ENCODE data around the gene KCNAB2.

KCNAB2 gene

DNA sequence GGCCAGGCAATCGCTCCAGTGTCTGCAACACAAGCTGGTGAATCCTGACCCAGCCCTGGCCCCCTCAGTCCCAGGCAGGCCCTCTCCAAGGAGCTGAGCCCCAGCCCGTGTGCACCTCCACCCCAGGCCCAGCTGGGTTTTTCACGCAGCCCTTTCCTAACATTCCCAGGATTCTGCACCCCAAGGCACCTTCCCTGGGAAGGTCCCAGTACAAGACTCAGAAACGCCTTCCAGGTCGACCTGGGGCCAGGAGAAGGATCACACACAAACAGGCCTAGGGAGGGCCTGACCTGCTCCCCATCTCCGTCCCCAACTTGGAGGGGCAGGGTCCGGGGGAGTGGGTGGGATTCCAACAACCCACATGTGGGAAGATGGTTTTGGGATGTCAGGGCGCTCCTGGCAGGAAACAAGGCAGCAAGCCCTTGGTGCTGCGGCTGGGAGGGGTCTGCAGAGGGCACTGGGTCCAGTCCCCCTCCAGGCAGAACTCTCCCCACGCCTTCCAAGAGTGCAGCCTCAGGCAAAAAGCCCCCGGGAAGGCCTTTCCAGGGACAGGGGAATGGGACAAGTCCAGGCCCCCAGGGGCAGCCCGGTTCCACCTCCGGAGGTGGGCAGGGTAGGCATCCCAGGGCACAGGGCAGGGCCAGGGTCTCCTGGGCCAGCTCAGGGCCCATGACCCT, 58.3 kb downstream of the KCNAB2 start:
- DNase-seq (no peak), ATAC-seq (no peak)
- Mint-ChIP-seq H3K27ac (no peak overlapping the region), H3K9me3 (no peaks in the 10 kb centered on the region), H3K4me1 (no peaks in the 10 kb centered on the region), H3K27me3 (peaks cover 14% of the 10 kb centered on the region), H3K36me3 (ENCODE audit: low read depth) (no peaks in the 10 kb centered on the region), H3K4me3 (no peak overlapping the region)

DNA sequence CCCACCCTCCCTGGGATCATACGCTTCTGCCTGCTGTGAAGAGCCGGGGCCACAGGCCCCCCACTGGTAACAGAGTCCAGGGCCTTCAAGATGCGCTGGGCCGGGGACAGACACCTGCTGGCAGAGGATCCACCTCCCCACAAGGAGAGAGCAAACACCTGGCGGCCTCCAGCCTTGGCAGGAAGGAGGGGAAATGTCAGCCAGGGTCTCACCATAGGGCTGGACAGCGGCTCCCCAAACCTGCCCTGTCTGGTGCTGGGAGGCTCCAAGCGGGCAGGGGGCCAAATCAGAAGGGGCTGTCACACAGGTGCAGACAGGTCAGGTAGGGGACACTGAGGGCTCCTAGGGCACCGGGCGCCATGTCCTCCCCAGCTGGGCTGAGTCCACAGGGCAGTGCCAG, 58.9 kb downstream of the KCNAB2 start:
- H3K9me3 Mint-ChIP-seq = no peaks in the 10 kb centered on the region
- ATAC-seq (no peak), DNase-seq (no peak)
- no peaks in the 10 kb centered on the region for H3K4me1 Mint-ChIP-seq
- peaks cover 14% of the 10 kb centered on the region for H3K27me3 Mint-ChIP-seq
- no peak overlapping the region for H3K4me3 Mint-ChIP-seq
- no peaks in the 10 kb centered on the region for H3K36me3 Mint-ChIP-seq (ENCODE audit: low read depth)
- H3K27ac Mint-ChIP-seq = no peak overlapping the region

DNA sequence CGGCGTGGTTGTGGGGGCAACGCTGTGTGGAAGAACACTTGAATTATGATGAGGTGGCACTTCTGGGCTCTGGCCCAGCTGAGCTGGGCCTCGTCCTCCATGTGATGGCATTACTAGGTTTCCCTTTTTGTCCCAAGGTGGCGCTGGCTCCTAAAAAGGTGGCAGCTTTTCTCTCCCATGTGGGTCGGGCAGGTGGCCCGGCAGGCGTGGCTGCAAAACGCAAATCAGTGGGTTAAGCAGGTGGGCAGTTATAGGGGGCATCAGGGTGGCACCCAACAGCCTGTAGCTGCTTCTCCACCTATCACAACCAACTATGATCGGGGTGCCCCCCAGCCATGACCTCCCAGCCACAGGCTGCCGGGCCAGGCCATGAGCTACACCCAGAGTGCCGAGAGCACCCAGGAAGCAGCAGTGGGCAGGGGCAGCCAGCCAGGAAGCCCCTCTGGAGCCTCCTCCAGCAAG, 59.6 kb downstream of the KCNAB2 start:
- peaks cover 14% of the 10 kb centered on the region for H3K27me3 Mint-ChIP-seq
- no peak for DNase-seq
- ATAC-seq = no peak
- H3K27ac Mint-ChIP-seq = no peak overlapping the region
- H3K36me3 Mint-ChIP-seq (ENCODE audit: low read depth) = no peaks in the 10 kb centered on the region
- no peak overlapping the region for H3K4me3 Mint-ChIP-seq
- no peaks in the 10 kb centered on the region for H3K9me3 Mint-ChIP-seq
- no peaks in the 10 kb centered on the region for H3K4me1 Mint-ChIP-seq

DNA sequence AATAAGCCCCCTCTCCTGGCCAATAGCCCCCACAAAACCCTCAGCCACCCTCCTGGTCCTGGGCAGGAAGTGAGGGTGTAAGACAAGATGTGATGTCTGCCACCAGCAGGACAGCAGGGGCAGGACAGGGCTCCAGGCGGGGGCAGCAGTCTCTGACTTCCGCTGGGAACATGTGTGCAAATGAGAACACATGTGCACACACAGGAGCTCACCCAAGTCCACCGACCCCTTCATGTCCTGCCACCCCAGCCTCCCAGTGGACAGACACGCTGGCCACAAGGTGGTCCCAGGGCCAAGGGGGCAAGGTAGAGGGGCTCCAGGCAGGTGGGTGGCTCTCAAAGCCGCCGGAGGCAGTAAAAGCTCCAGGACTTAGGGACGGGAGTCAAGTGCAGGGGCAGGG, 60.1 kb downstream of the KCNAB2 start:
- H3K4me3 Mint-ChIP-seq = no peak overlapping the region
- H3K27me3 Mint-ChIP-seq = peaks cover 14% of the 10 kb centered on the region
- H3K36me3 Mint-ChIP-seq (ENCODE audit: low read depth) = no peaks in the 10 kb centered on the region
- DNase-seq (no peak), ATAC-seq (no peak)
- H3K4me1 Mint-ChIP-seq = no peaks in the 10 kb centered on the region
- no peak overlapping the region for H3K27ac Mint-ChIP-seq
- H3K9me3 Mint-ChIP-seq = no peaks in the 10 kb centered on the region

DNA sequence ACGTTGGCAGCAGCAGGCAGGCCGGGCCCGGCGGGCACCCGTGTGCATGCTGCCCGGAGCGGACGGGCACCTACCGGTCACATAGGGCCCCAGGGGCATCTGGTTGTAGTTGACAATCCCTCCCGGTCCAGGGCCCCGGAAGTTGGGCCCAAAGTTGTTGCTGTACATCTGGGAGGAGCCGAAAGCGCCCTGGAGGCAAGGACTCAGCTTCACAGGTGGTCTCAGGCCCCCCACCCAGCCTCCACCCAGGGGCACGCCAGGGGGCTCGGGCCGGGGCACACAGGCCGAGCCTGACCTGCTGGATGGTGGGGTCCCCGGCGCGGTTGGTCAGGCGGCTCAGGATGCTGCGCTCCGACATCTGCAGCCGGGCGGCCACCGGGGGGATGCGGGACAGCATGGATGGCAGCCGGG, 60.6 kb downstream of the KCNAB2 start:
- Mint-ChIP-seq H3K4me3 (no peak overlapping the region), H3K9me3 (no peaks in the 10 kb centered on the region), H3K4me1 (no peaks in the 10 kb centered on the region), H3K36me3 (ENCODE audit: low read depth) (no peaks in the 10 kb centered on the region), H3K27me3 (peaks cover 14% of the 10 kb centered on the region), H3K27ac (no peak overlapping the region)
- ATAC-seq (no peak), DNase-seq (no peak)

DNA sequence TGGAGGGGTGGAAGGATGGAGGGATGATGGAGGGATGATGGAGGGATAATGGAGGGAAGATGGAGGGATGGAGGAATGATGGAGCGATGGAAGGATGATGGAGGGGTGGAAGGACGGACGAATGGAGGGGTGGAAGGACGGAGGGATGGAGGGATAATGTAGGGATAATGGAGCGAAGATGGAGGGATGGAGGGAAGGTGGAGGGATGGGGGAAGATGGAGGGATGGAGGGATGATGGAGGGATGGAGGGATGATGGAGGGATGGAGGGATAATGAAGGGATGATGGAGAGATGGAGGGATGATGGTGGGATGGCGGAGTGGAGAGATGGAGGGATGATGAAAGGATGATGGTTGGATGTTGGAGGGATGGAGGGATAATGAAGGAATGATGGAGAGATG, 61.3 kb downstream of the KCNAB2 start:
- H3K27ac Mint-ChIP-seq = no peak overlapping the region
- no peaks in the 10 kb centered on the region for H3K9me3 Mint-ChIP-seq
- peaks cover 14% of the 10 kb centered on the region for H3K27me3 Mint-ChIP-seq
- no peak overlapping the region for H3K4me3 Mint-ChIP-seq
- H3K4me1 Mint-ChIP-seq = no peaks in the 10 kb centered on the region
- no peaks in the 10 kb centered on the region for H3K36me3 Mint-ChIP-seq (ENCODE audit: low read depth)
- ATAC-seq = no peak
- DNase-seq = no peak

DNA sequence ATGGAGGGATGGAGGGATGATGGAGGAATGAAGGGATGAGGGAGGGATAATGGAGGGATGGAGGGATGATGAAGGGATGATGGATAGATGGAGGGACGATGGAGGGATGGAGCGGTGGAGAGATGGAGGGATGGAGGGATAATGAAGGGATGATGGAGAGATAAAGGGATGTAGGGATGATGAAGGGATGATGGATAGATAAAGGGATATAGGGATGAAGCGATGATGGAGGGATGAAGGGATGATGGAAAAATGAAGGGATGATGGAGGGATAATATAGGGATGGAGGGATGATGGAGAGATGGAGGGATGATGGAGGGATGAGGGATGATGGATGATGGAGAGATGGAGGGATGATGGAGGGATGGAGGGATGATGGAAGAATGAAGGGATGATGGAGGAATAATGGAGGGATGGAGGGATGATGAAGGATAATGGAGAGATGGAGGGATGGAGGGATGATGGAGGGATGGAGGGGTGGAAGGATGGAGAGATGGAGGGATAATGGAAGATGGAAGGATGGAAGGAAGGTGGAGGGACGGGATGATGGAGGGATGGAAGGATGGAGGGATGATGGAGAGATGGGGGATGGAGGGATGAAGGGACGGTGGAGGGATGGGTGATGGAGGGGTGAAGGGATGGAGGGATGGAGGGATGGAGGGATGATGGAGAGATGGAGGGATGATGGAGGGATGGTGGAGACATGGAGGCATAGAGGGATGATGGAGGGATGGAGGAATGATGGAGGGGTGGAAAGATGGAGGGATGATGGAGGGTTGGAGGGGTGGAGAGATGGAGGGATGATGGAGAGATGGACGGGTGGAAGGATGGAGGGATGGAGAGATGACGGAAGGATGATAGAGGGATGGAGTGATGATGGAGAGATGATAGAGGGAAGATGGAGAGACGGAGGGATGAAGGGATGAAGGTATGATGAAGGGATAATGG, 62.0 kb downstream of the KCNAB2 start:
- H3K4me1 Mint-ChIP-seq = no peaks in the 10 kb centered on the region
- H3K9me3 Mint-ChIP-seq = no peaks in the 10 kb centered on the region
- ATAC-seq (no peak), DNase-seq (no peak)
- no peak overlapping the region for H3K4me3 Mint-ChIP-seq
- no peak overlapping the region for H3K27ac Mint-ChIP-seq
- H3K36me3 Mint-ChIP-seq (ENCODE audit: low read depth) = no peaks in the 10 kb centered on the region
- H3K27me3 Mint-ChIP-seq = peaks cover 16% of the 10 kb centered on the region

DNA sequence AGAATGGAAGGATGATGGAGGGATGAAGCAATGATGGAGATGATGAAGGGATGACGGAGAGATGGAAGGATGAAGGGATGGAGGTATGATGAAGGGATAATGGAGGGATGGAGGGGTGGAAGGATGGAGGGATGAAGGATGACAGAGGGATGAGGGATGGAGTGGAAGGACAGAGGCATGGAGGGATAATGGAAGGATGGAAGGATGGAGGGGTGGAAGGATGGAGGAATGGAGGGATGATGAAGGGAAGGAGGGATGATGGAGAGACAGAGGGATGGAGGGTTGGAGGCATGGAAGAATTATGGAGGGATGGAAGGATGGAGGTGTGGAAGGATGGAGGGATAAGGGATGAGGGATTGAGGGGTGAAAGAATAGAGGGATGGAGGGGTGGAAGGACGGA, 62.8 kb downstream of the KCNAB2 start:
- H3K36me3 Mint-ChIP-seq (ENCODE audit: low read depth) = no peaks in the 10 kb centered on the region
- H3K27ac Mint-ChIP-seq = no peak overlapping the region
- H3K27me3 Mint-ChIP-seq = peaks cover 19% of the 10 kb centered on the region
- ATAC-seq (no peak), DNase-seq (no peak)
- no peaks in the 10 kb centered on the region for H3K4me1 Mint-ChIP-seq
- H3K4me3 Mint-ChIP-seq = no peak overlapping the region
- no peaks in the 10 kb centered on the region for H3K9me3 Mint-ChIP-seq

DNA sequence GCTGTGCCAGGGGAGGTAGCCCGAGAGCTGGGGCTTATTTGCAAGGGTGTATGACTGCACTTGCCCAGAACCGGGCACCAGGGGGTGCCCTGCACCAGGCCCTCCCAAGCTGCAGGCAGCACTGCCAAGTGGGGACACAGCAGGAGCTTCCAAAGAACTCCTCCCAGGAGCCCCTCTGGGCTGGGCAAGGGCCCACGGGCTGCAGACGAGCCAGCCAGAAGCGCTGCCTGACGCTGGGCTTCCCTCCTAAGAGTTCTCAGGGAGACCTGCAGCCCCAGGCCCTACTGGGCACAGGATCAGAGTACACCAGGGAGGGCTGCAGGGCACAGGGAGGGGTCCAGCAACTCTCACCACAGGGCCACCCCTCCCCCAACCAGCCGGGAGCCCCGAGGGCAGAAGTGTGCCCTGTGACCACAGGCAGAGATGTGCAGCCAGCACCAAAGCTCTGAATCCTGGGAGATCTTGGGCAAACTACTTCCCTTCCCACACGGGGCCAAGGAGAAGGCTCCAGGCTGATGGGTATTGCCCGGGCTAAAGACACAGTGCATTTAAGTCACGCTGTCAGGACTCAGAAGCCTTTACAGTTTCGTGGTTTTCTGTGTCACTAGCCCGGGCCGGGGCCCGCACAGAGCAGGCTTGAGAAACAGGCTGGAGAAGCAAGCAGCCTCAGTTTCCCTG, 63.4 kb downstream of the KCNAB2 start:
- Mint-ChIP-seq H3K27me3 (peaks cover 19% of the 10 kb centered on the region), H3K4me1 (no peaks in the 10 kb centered on the region), H3K4me3 (no peak overlapping the region), H3K36me3 (ENCODE audit: low read depth) (no peaks in the 10 kb centered on the region), H3K27ac (no peak overlapping the region), H3K9me3 (no peaks in the 10 kb centered on the region)
- ATAC-seq = peak; percentile 90
- DNase-seq = peak; percentile 55

DNA sequence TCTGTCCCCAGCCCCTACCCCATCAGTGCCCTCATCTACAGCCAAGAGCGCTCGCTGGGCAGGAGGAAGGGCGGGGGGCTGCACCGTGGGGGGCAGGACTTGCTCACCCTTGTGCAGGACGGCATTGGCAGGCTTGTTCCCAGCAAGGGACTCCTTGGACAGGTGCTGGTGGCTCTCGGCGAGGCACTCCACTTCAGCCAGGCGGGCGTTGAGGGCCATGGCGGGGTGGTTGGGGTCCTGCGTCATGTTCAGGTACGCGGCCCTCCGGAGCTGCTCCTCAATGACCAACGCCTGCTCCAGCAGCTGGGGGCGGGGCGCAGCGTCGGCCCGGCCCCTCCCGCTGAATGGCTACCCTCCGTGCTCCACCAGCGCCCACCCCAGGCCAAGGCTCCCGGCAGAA, 64.0 kb downstream of the KCNAB2 start:
- no peak for DNase-seq
- no peak for ATAC-seq
- Mint-ChIP-seq H3K27ac (no peak overlapping the region), H3K27me3 (peaks cover 19% of the 10 kb centered on the region), H3K4me1 (no peaks in the 10 kb centered on the region), H3K9me3 (no peaks in the 10 kb centered on the region), H3K36me3 (ENCODE audit: low read depth) (no peaks in the 10 kb centered on the region), H3K4me3 (no peak overlapping the region)

DNA sequence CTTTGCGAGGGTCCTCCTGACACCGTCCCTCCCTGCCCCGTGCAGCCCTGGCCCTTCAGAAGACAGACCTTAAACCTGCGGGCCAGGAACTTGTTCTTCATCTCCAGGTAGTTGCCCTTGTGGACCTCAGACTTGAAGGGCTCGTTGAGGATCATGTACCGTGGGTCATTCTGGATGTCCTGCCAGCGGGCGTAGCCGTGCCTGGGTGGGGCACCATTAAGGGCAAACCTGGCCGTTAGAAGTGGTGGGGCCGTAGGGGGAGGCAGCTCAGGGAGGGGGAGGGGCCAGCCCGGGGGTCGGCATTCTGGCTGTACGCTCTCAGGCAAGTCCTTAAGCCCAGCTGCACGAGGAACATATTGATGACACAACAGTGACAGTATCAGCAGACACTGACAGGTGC, 64.6 kb downstream of the KCNAB2 start:
- peaks cover 17% of the 10 kb centered on the region for H3K27me3 Mint-ChIP-seq
- ATAC-seq (no peak), DNase-seq (no peak)
- no peaks in the 10 kb centered on the region for H3K36me3 Mint-ChIP-seq (ENCODE audit: low read depth)
- no peaks in the 10 kb centered on the region for H3K4me1 Mint-ChIP-seq
- H3K27ac Mint-ChIP-seq = no peak overlapping the region
- no peak overlapping the region for H3K4me3 Mint-ChIP-seq
- H3K9me3 Mint-ChIP-seq = no peaks in the 10 kb centered on the region

DNA sequence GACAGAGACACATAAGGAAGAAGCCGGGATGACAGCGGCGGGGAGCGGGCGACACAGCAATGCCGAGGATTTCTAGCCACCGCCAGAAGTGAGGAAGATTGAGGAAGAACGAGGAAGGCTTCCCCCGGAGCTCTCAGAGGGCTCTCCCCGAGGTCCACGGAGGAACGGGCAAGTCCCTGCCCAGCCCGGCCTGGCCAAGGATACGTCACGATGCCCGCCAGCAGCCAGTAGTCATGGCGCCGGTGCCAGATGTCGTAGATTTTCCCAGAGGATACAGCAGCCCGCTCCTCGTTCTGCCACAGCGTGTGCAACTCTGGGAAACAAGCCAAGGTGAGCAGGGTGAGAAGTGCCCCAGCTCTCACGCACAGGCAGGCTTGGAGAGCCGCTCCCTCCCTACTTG, 65.9 kb downstream of the KCNAB2 start:
- no peak for DNase-seq
- no peaks in the 10 kb centered on the region for H3K36me3 Mint-ChIP-seq (ENCODE audit: low read depth)

DNA sequence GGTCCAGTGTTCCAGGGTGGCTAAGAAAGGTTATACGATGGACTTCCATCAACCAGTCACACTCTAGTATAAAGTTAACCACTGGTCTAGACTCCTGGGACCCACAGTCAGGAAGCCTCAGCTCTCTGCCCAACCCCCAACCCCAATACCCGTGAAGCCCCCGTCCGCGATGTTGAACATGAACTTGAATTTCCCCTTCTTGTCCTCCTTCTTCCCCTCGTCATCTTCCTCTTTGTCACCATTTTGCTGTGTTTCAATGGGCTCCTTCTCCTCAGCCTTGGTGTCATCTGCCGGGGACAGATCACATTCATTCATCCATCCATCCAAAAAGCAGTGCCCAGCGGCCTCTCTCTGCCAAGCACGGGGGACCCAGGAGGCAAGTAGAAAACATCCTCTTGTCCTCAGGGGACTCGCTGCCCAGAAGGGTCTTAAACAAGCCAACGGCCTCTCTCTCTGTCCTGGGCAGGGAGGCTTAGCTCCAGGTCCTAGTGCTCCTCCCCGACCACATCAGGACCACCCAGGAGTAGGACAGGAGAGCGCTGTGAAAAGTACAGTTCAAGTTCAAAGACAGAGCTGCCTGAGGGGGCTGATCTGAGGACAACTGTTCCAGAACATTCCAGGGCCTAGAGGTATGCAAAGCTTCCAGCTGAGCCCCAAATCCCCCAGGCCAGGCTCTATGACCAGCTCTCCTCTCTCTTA, 66.5 kb downstream of the KCNAB2 start:
- no peak for ATAC-seq
- Mint-ChIP-seq H3K4me3 (no peak overlapping the region), H3K27me3 (peaks cover 16% of the 10 kb centered on the region), H3K9me3 (peaks cover 11% of the 10 kb centered on the region), H3K4me1 (no peaks in the 10 kb centered on the region), H3K36me3 (ENCODE audit: low read depth) (no peaks in the 10 kb centered on the region), H3K27ac (no peak overlapping the region)
- DNase-seq = no peak

More for the DNA sequence above, 65.9 kb downstream of the KCNAB2 start:
- Mint-ChIP-seq H3K27me3 (peaks cover 17% of the 10 kb centered on the region), H3K9me3 (peaks cover 5% of the 10 kb centered on the region), H3K27ac (no peak overlapping the region), H3K4me1 (no peaks in the 10 kb centered on the region), H3K4me3 (no peak overlapping the region)
- ATAC-seq = no peak

DNA sequence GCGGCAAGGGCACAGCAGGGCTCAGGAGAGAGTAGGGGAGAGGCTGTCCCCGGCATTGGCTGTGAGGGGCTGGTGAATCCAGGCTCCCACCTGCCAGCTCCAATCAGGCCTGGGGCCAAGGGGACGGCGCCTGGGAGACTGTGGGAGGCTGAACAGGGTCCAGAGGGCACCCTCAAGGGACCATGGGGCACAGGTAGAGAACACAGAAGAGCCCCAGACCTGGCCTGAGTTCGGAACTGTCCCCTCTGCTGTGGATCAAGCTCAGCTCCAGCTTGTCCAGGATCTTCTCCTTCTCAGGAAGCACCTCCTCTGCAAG, 67.0 kb downstream of the KCNAB2 start:
- Mint-ChIP-seq H3K36me3 (ENCODE audit: low read depth) (no peaks in the 10 kb centered on the region), H3K27ac (no peak overlapping the region), H3K4me1 (no peaks in the 10 kb centered on the region), H3K27me3 (peaks cover 13% of the 10 kb centered on the region), H3K4me3 (no peak overlapping the region), H3K9me3 (peaks cover 14% of the 10 kb centered on the region)
- DNase-seq = no peak
- ATAC-seq = no peak
